Hematopoietic multipotent progenitor cell treated with erythropoietin and hydrocortisone succinate and interleukin-3 and kit ligand, for 8 days (in vitro differentiated cells): ENCODE data around the gene LY6G5B.
"Not testable (repeated sequence)": the region's sequence is repeated elsewhere in the genome, so short reads cannot be mapped to it uniquely, and the experiment has no call there.

Source experiments
- DNase-seq: peaks from one replicate; pipeline ENCODE4 v3.0.0-alpha.2; 2015

The LY6G5B gene

GRCh38 chr6:31692353-31692752 lies 22.6 kb downstream of the LY6G5B start:
- no peak for DNase-seq

- DNase-seq: no peak
Measured at GRCh38 chr6:31692886-31693285, 23.1 kb downstream of the LY6G5B start.

GRCh38 chr6:31693535-31693934 lies 23.8 kb downstream of the LY6G5B start:
- DNase-seq: no peak

GRCh38 chr6:31697555-31697954 lies 27.8 kb downstream of the LY6G5B start:
- no peak for DNase-seq

- no peak for DNase-seq
Measured at GRCh38 chr6:31700740-31701401, 31.1 kb downstream of the LY6G5B start.

- peak; percentile 67 for DNase-seq
Measured at GRCh38 chr6:31701666-31702404, 32.1 kb downstream of the LY6G5B start.

- no peak for DNase-seq
Measured at GRCh38 chr6:31702405-31702818, 32.6 kb downstream of the LY6G5B start.

GRCh38 chr6:31702819-31703716 lies 33.3 kb downstream of the LY6G5B start, which contains the start of gene ABHD16A:
TSS of gene ABHD16A (minus strand) at chr6:31703324. CDS start at chr6:31703281, 43 bp downstream.
- DNase-seq: peak; percentile 98

GRCh38 chr6:31705931-31706330 lies 36.2 kb downstream of the LY6G5B start:
- no peak for DNase-seq

GRCh38 chr6:31706599-31706998 lies 36.8 kb downstream of the LY6G5B start, which contains the start of gene LY6G6F:
TSS of gene LY6G6F (plus strand) at chr6:31706866. CDS start at chr6:31706907, 41 bp downstream.
- DNase-seq: no peak

- no peak for DNase-seq
Measured at GRCh38 chr6:31707701-31708100, 37.9 kb downstream of the LY6G5B start.

- no peak for DNase-seq
Measured at GRCh38 chr6:31708224-31708623, 38.4 kb downstream of the LY6G5B start.

- not testable (repeated sequence) for DNase-seq
Measured at GRCh38 chr6:31709157-31709556, 39.4 kb downstream of the LY6G5B start.

- DNase-seq: no peak
Measured at GRCh38 chr6:31710523-31711219, 40.9 kb downstream of the LY6G5B start.

GRCh38 chr6:31711233-31711632 lies 41.5 kb downstream of the LY6G5B start:
- peak; percentile 92 for DNase-seq

GRCh38 chr6:31712296-31712695 lies 42.5 kb downstream of the LY6G5B start:
- peak; percentile 66 for DNase-seq

GRCh38 chr6:31713465-31713864 lies 43.7 kb downstream of the LY6G5B start:
- no peak for DNase-seq

- DNase-seq: no peak
Measured at GRCh38 chr6:31713991-31714684, 44.4 kb downstream of the LY6G5B start.

- DNase-seq: no peak
Measured at GRCh38 chr6:31715022-31715958, 45.5 kb downstream of the LY6G5B start, which contains the start of gene LY6G6D. TSS of gene LY6G6D (plus strand) at chr6:31715348. CDS start at chr6:31715356, 8 bp downstream.

- DNase-seq: no peak
Measured at GRCh38 chr6:31717499-31718222, 47.9 kb downstream of the LY6G5B start.
